NCI-H748 treated with DMSO at 0.1 percent for 48 hours (cell line): ENCODE results near the gene NOCT.
"Not testable (repeated sequence)": the region's sequence is repeated elsewhere in the genome, so short reads cannot be mapped to it uniquely, and the experiment has no call there.

Experiments used
- DNase-seq: peaks from one replicate; lab custom pipeline; 2025; lab: John Stamatoyannopoulos, UW

The NOCT gene

GRCh38 chr4:139050446-139050845 lies 34.9 kb downstream of the NOCT start:
- no peak for DNase-seq

GRCh38 chr4:139053909-139054308 lies 38.3 kb downstream of the NOCT start:
- DNase-seq = no peak

GRCh38 chr4:139054791-139055505 lies 39.4 kb downstream of the NOCT start:
- DNase-seq = no peak

GRCh38 chr4:139059026-139059425 lies 43.4 kb downstream of the NOCT start:
- not testable (repeated sequence) for DNase-seq

GRCh38 chr4:139060591-139060990 lies 45.0 kb downstream of the NOCT start:
- no peak for DNase-seq

GRCh38 chr4:139076016-139076744 lies 60.6 kb downstream of the NOCT start:
- DNase-seq = no peak

GRCh38 chr4:139077567-139078355 lies 62.2 kb downstream of the NOCT start:
- DNase-seq = no peak

GRCh38 chr4:139078926-139079325 lies 63.3 kb downstream of the NOCT start:
- no peak for DNase-seq

GRCh38 chr4:139082750-139083606 lies 67.4 kb downstream of the NOCT start:
- DNase-seq = peak; percentile 93

- no peak for DNase-seq
These were observed 68.0 kb downstream of the NOCT start for GRCh38 chr4:139083607-139083955.

GRCh38 chr4:139083956-139084803 lies 68.6 kb downstream of the NOCT start:
- peak; percentile 72 for DNase-seq

- DNase-seq = no peak
These were observed 69.2 kb downstream of the NOCT start for GRCh38 chr4:139084804-139085093.

- DNase-seq = no peak
These were observed 69.6 kb downstream of the NOCT start for GRCh38 chr4:139085141-139085540.

- no peak for DNase-seq
These were observed 76.7 kb downstream of the NOCT start for GRCh38 chr4:139092271-139092670.
